SK-N-SH treated with all-trans-retinoic acid at 6 μM for 48 hours (cell line): ENCODE results near the gene PPEF1.

ENCODE experiments used
- ARNTL ChIP-seq: fragments of 450-650 bp; formaldehyde crosslinking; IDR thresholded peaks from 2 replicates; pipeline ENCODE4 v1.5.0; 2020; ENCODE audit warnings: low read depth, mild to moderate bottlenecking, moderate library complexity, borderline replicate concordance
- PATZ1 ChIP-seq: fragments of 250-450 bp; sonication (Bioruptor Pico); IDR thresholded peaks from 2 replicates; pipeline ENCODE4 v1.8.0; 2020; ENCODE audit warnings: mild to moderate bottlenecking, moderate library complexity, borderline replicate concordance
- PPARA ChIP-seq: fragments of 250-450 bp; sonication (Bioruptor Pico); IDR thresholded peaks from 2 replicates; pipeline ENCODE4 v1.5.0; 2020; ENCODE audit warnings: mild to moderate bottlenecking, borderline replicate concordance
- RARB ChIP-seq: fragments of 250-450 bp; sonication (Bioruptor Pico); IDR thresholded peaks from 2 replicates; pipeline ENCODE4 v1.8.0; 2021; ENCODE audit warnings: mild to moderate bottlenecking, moderate library complexity
- SNAI2 ChIP-seq: fragments of 250-450 bp; sonication (Bioruptor Pico); IDR thresholded peaks from 2 replicates; pipeline ENCODE4 v1.5.0; 2020; ENCODE audit warnings: mild to moderate bottlenecking, moderate library complexity
- ZFP30 ChIP-seq: fragments of 450-650 bp; formaldehyde crosslinking; IDR thresholded peaks from 2 replicates; pipeline ENCODE4 v1.5.0; 2022; ENCODE audit warnings: mild to moderate bottlenecking, moderate library complexity
- TF ChIP-seq, protein P1 (sequence below): fragments of 250-450 bp; sonication (Bioruptor Pico); IDR thresholded peaks from 2 replicates; pipeline ENCODE4 v1.5.1; 2020; ENCODE audit warnings: low read depth, mild to moderate bottlenecking, moderate library complexity

GRCh38 chrX:18676470-18676869, 31.0 kb upstream of the PPEF1 start:
- no peak for TF ChIP-seq RARB
- no peak for TF ChIP-seq ARNTL (CRISPR knock-in tag)
- TF ChIP-seq PPARA (CRISPR knock-in tag), result no peak
- TF ChIP-seq PATZ1, result no peak
- no peak for TF ChIP-seq SNAI2 (CRISPR knock-in tag)
- no peak for TF ChIP-seq ZFP30 (CRISPR knock-in tag)
- TF ChIP-seq, protein P1, sequence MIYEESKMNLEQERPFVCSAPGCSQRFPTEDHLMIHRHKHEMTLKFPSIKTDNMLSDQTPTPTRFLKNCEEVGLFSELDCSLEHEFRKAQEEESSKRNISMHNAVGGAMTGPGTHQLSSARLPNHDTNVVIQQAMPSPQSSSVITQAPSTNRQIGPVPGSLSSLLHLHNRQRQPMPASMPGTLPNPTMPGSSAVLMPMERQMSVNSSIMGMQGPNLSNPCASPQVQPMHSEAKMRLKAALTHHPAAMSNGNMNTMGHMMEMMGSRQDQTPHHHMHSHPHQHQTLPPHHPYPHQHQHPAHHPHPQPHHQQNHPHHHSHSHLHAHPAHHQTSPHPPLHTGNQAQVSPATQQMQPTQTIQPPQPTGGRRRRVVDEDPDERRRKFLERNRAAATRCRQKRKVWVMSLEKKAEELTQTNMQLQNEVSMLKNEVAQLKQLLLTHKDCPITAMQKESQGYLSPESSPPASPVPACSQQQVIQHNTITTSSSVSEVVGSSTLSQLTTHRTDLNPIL, result no peak
